ENCODE data around the gene PLEKHA6.

- TF ChIP-seq CTCF (IDR thresholded peaks at IDR 0.05; ENCODE audit: low read depth, low read length, poor library complexity, severe bottlenecking) (no peak), EZH2phosphoT487 (IDR thresholded peaks at IDR 0.05; ENCODE audit: borderline replicate concordance, low read length) (no peak)
Observed at GRCh38 chr1:204337583-204337982, 22.1 kb downstream of the PLEKHA6 start.

Measured in DOHH2 (cell line).